SK-N-SH (cell line): ENCODE results near the gene ZBTB16. TPM values are rescaled to one million over a fixed set of nuclear protein-coding genes. Genes with fewer than 3 reads are reported as not detected.

Source experiments
- CTCF ChIA-PET: fragments of 300-600, 350-600 bp; formaldehyde crosslinking; extraction: SDS; loops from one replicate; lab custom pipeline; 2021; lab: Yijun Ruan, JAX
- POLR2A ChIA-PET: fragments of 350-600 bp; sonication (Branson Sonifier 250); formaldehyde crosslinking; extraction: SDS; loops from one replicate; lab custom pipeline; 2020; ENCODE audit warnings: antibody characterized with exemption, inconsistent platforms; lab: Yijun Ruan, JAX
- DNase-seq: peaks from one replicate; pipeline ENCODE4 v3.0.0; 2012
- H2AFZ ChIP-seq: fragments of 200-600 bp; sonication (generic); 2 replicates; pipeline ENCODE4 v1.8.1; 2016; ENCODE audit warnings: antibody characterized with exemption, mild to moderate bottlenecking, low read depth
- H3F3A ChIP-seq: fragments of 200-600 bp; sonication (generic); replicated peaks from 2 replicates; pipeline ENCODE3; 2016; ENCODE audit warnings: antibody characterized with exemption, mild to moderate bottlenecking; ENCODE audit not compliant: insufficient read depth
- H3K27ac ChIP-seq, 2 experiments: fragments of 200-500 bp in 1 of 2; fragments of 200-600 bp in 1 of 2; sonication (Bioruptor generic) in 1 of 2; sonication (generic), shearing (Covaris generic) in 1 of 2; 2 replicates each; pipeline versions ENCODE4 v1.5.1 to v1.6.1; 2014 to 2016; ENCODE audit warnings: low read depth in 2 of 2, inconsistent platforms in 1 of 2, low read length in 1 of 2, mild to moderate bottlenecking in 1 of 2, mixed read lengths in 1 of 2
- H3K27me3 ChIP-seq: fragments of 200-600 bp; sonication (generic), shearing (Covaris generic); 2 replicates; pipeline ENCODE4 v1.6.1; 2016; ENCODE audit warnings: mixed run types; ENCODE audit not compliant: insufficient read depth
- H3K36me3 ChIP-seq, 2 experiments: fragments of 200-500 bp in 1 of 2; fragments of 200-600 bp in 1 of 2; sonication (Bioruptor generic) in 1 of 2; sonication (generic) in 1 of 2; replicated peaks in 1 of 2; 2 replicates each; pipeline versions ENCODE3 to v1.5.1; 2014 to 2016; ENCODE audit warnings: low read length in 1 of 2, mild to moderate bottlenecking in 1 of 2; ENCODE audit not compliant: insufficient read depth in 2 of 2, control insufficient read depth in 1 of 2
- H3K4me1 ChIP-seq, 2 experiments: fragments of 200-500 bp in 1 of 2; fragments of 200-600 bp in 1 of 2; sonication (Bioruptor generic) in 1 of 2; sonication (generic), shearing (Covaris generic) in 1 of 2; 2 replicates each; pipeline versions ENCODE4 v1.5.1 to v1.6.1; 2014 to 2016; ENCODE audit warnings: low read depth in 1 of 2, low read length in 1 of 2, mixed run types in 1 of 2; ENCODE audit not compliant: insufficient read depth in 2 of 2, control insufficient read depth in 1 of 2
- H3K4me2 ChIP-seq: fragments of 200-600 bp; sonication (generic), shearing (Covaris generic); 2 replicates; pipeline ENCODE4 v1.6.1; 2017; ENCODE audit warnings: mixed run types
- H3K4me3 ChIP-seq, 2 experiments: fragments of 200-500 bp in 1 of 2; fragments of 200-600 bp in 1 of 2; sonication (Bioruptor generic) in 1 of 2; sonication (generic), shearing (Covaris generic) in 1 of 2; 2 replicates each; pipeline versions ENCODE4 v1.5.1 to v1.8.1; 2014 to 2016; ENCODE audit warnings: low read depth in 2 of 2, inconsistent platforms in 1 of 2, low read length in 1 of 2, mild to moderate bottlenecking in 1 of 2, mixed read lengths in 1 of 2, moderate library complexity in 1 of 2
- H3K79me2 ChIP-seq: fragments of 200-600 bp; sonication (generic); 2 replicates; pipeline ENCODE4 v1.8.1; 2017; ENCODE audit warnings: mild to moderate bottlenecking; ENCODE audit not compliant: insufficient read depth
- H3K9ac ChIP-seq: fragments of 200-600 bp; sonication (generic); 2 replicates; pipeline ENCODE4 v1.6.1; 2017; ENCODE audit warnings: mixed run types
- H3K9me2 ChIP-seq: fragments of 200-600 bp; sonication (generic); 2 replicates; pipeline ENCODE4 v1.6.1; 2017; ENCODE audit warnings: mixed run types
- H3K9me3 ChIP-seq: fragments of 200-600 bp; sonication (generic); 2 replicates; pipeline ENCODE4 v1.6.1; 2017; ENCODE audit warnings: mixed run types, mild to moderate bottlenecking, moderate library complexity
- H4K20me1 ChIP-seq: fragments of 200-600 bp; sonication (generic); 2 replicates; pipeline ENCODE4 v1.6.1; 2017; ENCODE audit warnings: mild to moderate bottlenecking, mixed run types; ENCODE audit not compliant: insufficient read depth
- CTCF ChIP-seq: fragments of 200-600 bp; sonication (generic); IDR thresholded peaks from 2 replicates; pipeline ENCODE4 v1.6.1; 2017; ENCODE audit warnings: antibody characterized with exemption, mild to moderate bottlenecking, moderate library complexity
- ELF1 ChIP-seq: IDR thresholded peaks from 2 replicates; pipeline ENCODE4 v1.4.0; 2012
- EZH2phosphoT487 ChIP-seq: fragments of 200-600 bp; sonication (generic); IDR thresholded peaks from 2 replicates; pipeline ENCODE4 v1.6.1; 2017; ENCODE audit warnings: low read depth, mixed run types, mild to moderate bottlenecking, antibody characterized with exemption, moderate library complexity, borderline replicate concordance
- GATA2 ChIP-seq: sonication (generic); formaldehyde crosslinking; IDR thresholded peaks from 2 replicates; pipeline ENCODE4 v1.5.0; 2020; ENCODE audit warnings: mild to moderate bottlenecking, missing genetic modification reagents
- MEF2A ChIP-seq: IDR thresholded peaks from 2 replicates; pipeline ENCODE4 v1.4.0; 2012; ENCODE audit warnings: low read depth, borderline replicate concordance
- MXI1 ChIP-seq: IDR thresholded peaks from 2 replicates; pipeline ENCODE4 v1.6.1; 2012; ENCODE audit warnings: mild to moderate bottlenecking, low read depth, low read length, improper control_type of control experiment
- NFIC ChIP-seq: IDR thresholded peaks from 2 replicates; pipeline ENCODE4 v1.4.0; 2012; ENCODE audit warnings: borderline replicate concordance
- NRF1 ChIP-seq: IDR thresholded peaks from 2 replicates; pipeline ENCODE4 v1.6.1; 2012; ENCODE audit warnings: low read depth, mild to moderate bottlenecking, low read length
- PBX3 ChIP-seq: IDR thresholded peaks from 2 replicates; pipeline ENCODE4; 2012
- POLR2AphosphoS5 ChIP-seq: IDR thresholded peaks from 2 replicates; pipeline ENCODE4 v1.6.1; 2012; ENCODE audit warnings: low read depth, low read length
- REST ChIP-seq: IDR thresholded peaks from 2 replicates; pipeline ENCODE4 v1.6.1; 2012; ENCODE audit warnings: mild to moderate bottlenecking, low read depth, low read length, moderate library complexity
- RFX5 ChIP-seq: IDR thresholded peaks from 2 replicates; pipeline ENCODE4 v1.6.1; 2012; ENCODE audit warnings: mild to moderate bottlenecking, improper control_type of control experiment, low read length
- RXRA ChIP-seq: IDR thresholded peaks from 2 replicates; pipeline ENCODE4 v1.4.0; 2012; ENCODE audit warnings: low read depth, mild to moderate bottlenecking, borderline replicate concordance
- SMC3 ChIP-seq: IDR thresholded peaks from 2 replicates; pipeline ENCODE4 v1.6.1; 2012; ENCODE audit warnings: low read depth, low read length, improper control_type of control experiment
- TAF1 ChIP-seq: IDR thresholded peaks from 2 replicates; pipeline ENCODE4 v1.6.1; 2012; ENCODE audit warnings: low read depth, mild to moderate bottlenecking, low read length, moderate library complexity, borderline replicate concordance
- TCF12 ChIP-seq: IDR thresholded peaks from 2 replicates; pipeline ENCODE4 v1.4.0; 2012
- TEAD4 ChIP-seq: IDR thresholded peaks from 2 replicates; pipeline ENCODE4 v1.4.0; 2012; ENCODE audit warnings: mild to moderate bottlenecking, borderline replicate concordance; ENCODE audit not compliant: insufficient read depth
- USF2 ChIP-seq: fragments of 150-350 bp; IDR thresholded peaks from 2 replicates; pipeline ENCODE4 v1.6.1; 2017; ENCODE audit warnings: antibody characterized with exemption, low read length, low read depth, borderline replicate concordance
- YY1 ChIP-seq: IDR thresholded peaks from 2 replicates; pipeline ENCODE4 v1.4.0; 2012; ENCODE audit warnings: low read depth, mild to moderate bottlenecking
- WGBS: methylation state at CpG from one replicate; pipeline ENCODE4 v1.1.6; 2017; ENCODE audit warnings: low lambda C conversion rate; 5-methylcytosine and 5-hydroxymethylcytosine counted together
- polyA plus RNA-seq, 3 experiments: library from polyadenylated mRNA; depleted of rRNA; stranded (reverse); fragments of >200 nt; gene quantifications; 2 replicates each; pipeline ENCODE4 v1.2.3, GENCODE V29; 2012

The ZBTB16 gene
- polyA plus RNA-seq, 1 of the 3 experiments (the other 2 are of a cell fraction) = not detected

GRCh38 chr11:114092953-114093352 is 33.4 kb downstream of the ZBTB16 start:
- TF ChIP-seq MEF2A (no peak), POLR2AphosphoS5 (no peak), EZH2phosphoT487 (no peak), ELF1 (no peak), NFIC (no peak), REST (no peak), RFX5 (no peak), TCF12 (no peak), RXRA (no peak), GATA2 (CRISPR knock-in tag) (no peak), TEAD4 (no peak), TAF1 (no peak), PBX3 (no peak), MXI1 (no peak), SMC3 (no peak), CTCF (no peak), USF2 (no peak), NRF1 (no peak), YY1 (no peak)
- H3K9me3 ChIP-seq = no peaks in the 10 kb centered on the region
- H3K4me1 ChIP-seq = no peaks in the 10 kb centered on the region; a peak in 1 of 4 replicates
- no peak overlapping the region for H3K4me2 ChIP-seq
- no peaks in the 10 kb centered on the region for H3K9me2 ChIP-seq
- no peaks in the 10 kb centered on the region for H3F3A ChIP-seq
- no peak overlapping the region for H3K9ac ChIP-seq
- H3K27ac ChIP-seq = no peak overlapping the region
- no peak overlapping the region for H3K4me3 ChIP-seq
- no peak overlapping the region for H2AFZ ChIP-seq
- H3K36me3 ChIP-seq = no peaks in the 10 kb centered on the region
- H3K79me2 ChIP-seq = no peaks in the 10 kb centered on the region
- WGBS = 23% methylated on average over 3 of the region's 3 CpGs
- H4K20me1 ChIP-seq = no peaks in the 10 kb centered on the region
- no peak for DNase-seq
- H3K27me3 ChIP-seq = no peaks in the 10 kb centered on the region
- CTCF ChIA-PET = no interaction called here
- POLR2A ChIA-PET = no interaction called here
